Esophagus squamous epithelium (tissue), 4 donors: ENCODE measurements around the gene AOPEP.

ENCODE experiments used
- CTCF ChIP-seq, 6 experiments: fragments of 450-650 bp in 4 of 6; fragments of 200-600 bp in 2 of 6; sonication (generic) in 2 of 6; IDR thresholded peaks; one replicate each; pipeline ENCODE4 v1.5.1; 2016 to 2019; ENCODE audit warnings: antibody characterized with exemption in 6 of 6, mild to moderate bottlenecking in 4 of 6, moderate library complexity in 4 of 6
- POLR2A ChIP-seq, 4 donors: fragments of 450-650 bp; IDR thresholded peaks; one replicate each; pipeline ENCODE4 v1.6.1; 2017; ENCODE audit warnings: antibody characterized with exemption in 4 of 4, mild to moderate bottlenecking in 4 of 4, moderate library complexity in 3 of 4

- TF ChIP-seq CTCF (IDR thresholded peaks at IDR 0.05) = no peak
- no peak for TF ChIP-seq POLR2A (IDR thresholded peaks at IDR 0.05)
Observed at GRCh38 chr9:94933511-94933828, 207.0 kb downstream of the AOPEP start.
